OCI-LY1 (cell line): ENCODE data around the gene CCDC68.

Source experiments
- H2AFZ ChIP-seq: fragments of 200-600 bp; sonication (generic), shearing (Covaris generic); 2 replicates; pipeline ENCODE4 v1.6.0; 2014; ENCODE audit warnings: antibody characterized with exemption, mild to moderate bottlenecking, low read length
- H3F3A ChIP-seq: fragments of 200-600 bp; sonication (generic), shearing (Covaris generic); 2 replicates; pipeline ENCODE4 v1.6.0; 2014; ENCODE audit warnings: mild to moderate bottlenecking, antibody characterized with exemption, low read length, moderate library complexity; ENCODE audit not compliant: insufficient read depth
- H3K27ac ChIP-seq: fragments of 200-600 bp; sonication (generic); 2 replicates; pipeline ENCODE4 v1.5.1; 2014; ENCODE audit warnings: low read length, mixed run types, mild to moderate bottlenecking, low read depth; ENCODE audit not compliant: poor library complexity, severe bottlenecking
- H3K27me3 ChIP-seq: fragments of 200-600 bp; sonication (generic); 2 replicates; pipeline ENCODE4 v1.6.0; 2014; ENCODE audit warnings: antibody characterized with exemption, mild to moderate bottlenecking, low read length, moderate library complexity; ENCODE audit not compliant: insufficient read depth
- H3K36me3 ChIP-seq: fragments of 200-600 bp; sonication (generic); 2 replicates; pipeline ENCODE4 v1.6.1; 2014; ENCODE audit warnings: mild to moderate bottlenecking, antibody characterized with exemption, low read length, moderate library complexity, mixed read lengths; ENCODE audit not compliant: insufficient read depth
- H3K4me1 ChIP-seq: fragments of 200-600 bp; sonication (generic); 2 replicates; pipeline ENCODE4 v1.5.1; 2014; ENCODE audit warnings: mild to moderate bottlenecking, low read length, moderate library complexity; ENCODE audit not compliant: insufficient read depth, severe bottlenecking
- H3K4me2 ChIP-seq: fragments of 200-600 bp; sonication (generic), shearing (Covaris generic); 2 replicates; pipeline ENCODE4 v1.6.1; 2014; ENCODE audit warnings: low read length
- H3K4me3 ChIP-seq: fragments of 200-600 bp; sonication (generic); 2 replicates; pipeline ENCODE4 v1.5.1; 2014; ENCODE audit warnings: low read length, low read depth, mild to moderate bottlenecking, mixed read lengths; ENCODE audit not compliant: poor library complexity, severe bottlenecking
- H3K79me2 ChIP-seq: fragments of 200-600 bp; shearing (Covaris generic); 2 replicates; pipeline ENCODE4 v1.6.1; 2016; ENCODE audit warnings: mixed run types, low read length, mixed read lengths; ENCODE audit not compliant: insufficient read depth
- H3K9ac ChIP-seq: fragments of 200-600 bp; sonication (generic), shearing (Covaris generic); 2 replicates; pipeline ENCODE4 v1.6.1; 2014; ENCODE audit warnings: mild to moderate bottlenecking, low read length, mixed read lengths
- H3K9me2 ChIP-seq: fragments of 200-600 bp; sonication (generic), shearing (Covaris generic); 2 replicates; pipeline ENCODE4 v1.6.1; 2014; ENCODE audit warnings: low read depth, mild to moderate bottlenecking, low read length, mixed read lengths
- H3K9me3 ChIP-seq: fragments of 200-600 bp; shearing (Covaris generic); 2 replicates; pipeline ENCODE4 v1.6.1; 2014; ENCODE audit warnings: low read length, mixed read lengths
- H4K20me1 ChIP-seq: fragments of 200-600 bp; sonication (generic), shearing (Covaris generic); 2 replicates; pipeline ENCODE4 v1.6.0; 2016; ENCODE audit warnings: mild to moderate bottlenecking, low read length; ENCODE audit not compliant: insufficient read depth
- CTCF ChIP-seq: fragments of 200-600 bp; sonication (generic), shearing (Covaris generic); IDR thresholded peaks from 2 replicates; pipeline ENCODE4 v1.5.1; 2017; ENCODE audit warnings: mild to moderate bottlenecking, antibody characterized with exemption, low read length, moderate library complexity, mixed read lengths
- EZH2 ChIP-seq: fragments of 200-600 bp; sonication (generic), shearing (Covaris generic); IDR thresholded peaks from 2 replicates; pipeline ENCODE4 v1.8.0; 2017; ENCODE audit warnings: borderline replicate concordance, mixed run types, mild to moderate bottlenecking, antibody characterized with exemption, low read length, moderate library complexity, mixed read lengths

Gene CCDC68

DNA sequence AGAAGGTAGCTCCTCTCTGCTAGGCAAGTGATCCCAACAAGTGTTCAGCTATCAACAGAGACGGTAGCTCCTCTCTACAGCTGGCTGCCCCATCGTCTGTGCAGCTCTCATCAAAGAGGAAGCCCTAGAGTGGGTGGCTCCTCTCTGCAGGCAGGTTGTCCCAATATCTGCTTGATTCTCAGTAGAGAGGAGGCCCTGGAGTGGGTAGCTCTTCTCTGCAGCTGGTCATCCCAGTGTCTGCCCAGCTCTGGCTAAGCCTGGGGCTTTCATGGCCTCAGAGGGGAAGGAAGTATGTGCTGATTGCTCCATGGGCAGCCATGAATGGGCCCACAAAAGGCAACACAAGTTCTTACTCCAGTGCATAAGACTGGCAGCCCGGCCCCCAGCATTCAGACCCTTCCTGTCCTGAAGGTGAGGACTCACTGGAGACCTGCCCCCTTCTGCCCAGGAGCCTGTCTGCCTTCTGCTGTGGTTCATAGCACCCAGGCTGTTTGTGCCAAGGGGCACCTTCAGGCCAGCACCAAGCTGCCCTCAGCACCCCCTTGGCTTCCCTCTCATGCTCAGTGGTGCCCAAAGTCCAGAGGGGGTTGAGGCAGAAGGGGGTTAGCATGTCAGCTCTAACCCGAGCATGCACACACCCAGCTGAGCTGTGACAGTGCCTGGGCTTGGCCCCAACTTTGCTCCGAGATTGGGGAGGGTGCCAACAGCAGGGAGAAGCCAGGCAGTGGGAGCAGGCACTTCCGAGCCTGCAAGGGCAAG, 48.9 kb downstream of the CCDC68 start:
- Histone ChIP-seq H3K27me3 (no peaks in the 10 kb centered on the region), H3K79me2 (no peaks in the 10 kb centered on the region), H2AFZ (no peak overlapping the region), H3K9me2 (no peaks in the 10 kb centered on the region), H3F3A (no peaks in the 10 kb centered on the region), H3K27ac (no peak overlapping the region), H3K9ac (no peak overlapping the region), H3K4me1 (no peaks in the 10 kb centered on the region), H3K36me3 (no peaks in the 10 kb centered on the region), H3K4me2 (no peak overlapping the region), H3K4me3 (no peak overlapping the region), H3K9me3 (no peaks in the 10 kb centered on the region), H4K20me1 (no peaks in the 10 kb centered on the region)
- no peak for TF ChIP-seq CTCF
- no peak for TF ChIP-seq EZH2

DNA sequence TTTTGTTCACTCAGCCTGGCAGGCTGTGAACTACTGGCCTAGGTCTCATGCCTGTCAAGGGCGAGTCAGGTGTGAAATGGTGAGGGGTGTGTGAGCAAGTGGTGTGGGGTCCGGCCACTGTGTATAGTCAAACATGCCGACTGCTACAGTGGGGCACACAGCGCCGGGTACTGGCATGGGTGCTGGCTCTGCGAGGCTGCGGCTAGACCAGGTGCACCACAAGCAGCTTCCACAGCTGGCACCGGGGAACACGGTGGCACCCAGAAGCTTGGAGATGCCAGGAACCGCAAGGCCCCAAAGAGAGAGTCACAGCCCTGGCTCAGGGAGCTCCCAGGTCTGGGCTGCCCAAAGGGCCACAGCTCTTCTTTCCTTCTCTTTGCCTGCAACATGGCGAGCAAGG, 49.7 kb downstream of the CCDC68 start:
- Histone ChIP-seq H3K79me2 (no peaks in the 10 kb centered on the region), H4K20me1 (no peaks in the 10 kb centered on the region), H3K9me2 (no peaks in the 10 kb centered on the region), H3K4me1 (no peaks in the 10 kb centered on the region), H3K27ac (no peak overlapping the region), H3F3A (no peaks in the 10 kb centered on the region), H3K27me3 (no peaks in the 10 kb centered on the region), H3K4me3 (no peak overlapping the region), H3K36me3 (no peaks in the 10 kb centered on the region), H2AFZ (no peak overlapping the region), H3K9ac (no peak overlapping the region), H3K4me2 (no peak overlapping the region), H3K9me3 (no peaks in the 10 kb centered on the region)
- no peak for TF ChIP-seq EZH2
- TF ChIP-seq CTCF, result no peak

DNA sequence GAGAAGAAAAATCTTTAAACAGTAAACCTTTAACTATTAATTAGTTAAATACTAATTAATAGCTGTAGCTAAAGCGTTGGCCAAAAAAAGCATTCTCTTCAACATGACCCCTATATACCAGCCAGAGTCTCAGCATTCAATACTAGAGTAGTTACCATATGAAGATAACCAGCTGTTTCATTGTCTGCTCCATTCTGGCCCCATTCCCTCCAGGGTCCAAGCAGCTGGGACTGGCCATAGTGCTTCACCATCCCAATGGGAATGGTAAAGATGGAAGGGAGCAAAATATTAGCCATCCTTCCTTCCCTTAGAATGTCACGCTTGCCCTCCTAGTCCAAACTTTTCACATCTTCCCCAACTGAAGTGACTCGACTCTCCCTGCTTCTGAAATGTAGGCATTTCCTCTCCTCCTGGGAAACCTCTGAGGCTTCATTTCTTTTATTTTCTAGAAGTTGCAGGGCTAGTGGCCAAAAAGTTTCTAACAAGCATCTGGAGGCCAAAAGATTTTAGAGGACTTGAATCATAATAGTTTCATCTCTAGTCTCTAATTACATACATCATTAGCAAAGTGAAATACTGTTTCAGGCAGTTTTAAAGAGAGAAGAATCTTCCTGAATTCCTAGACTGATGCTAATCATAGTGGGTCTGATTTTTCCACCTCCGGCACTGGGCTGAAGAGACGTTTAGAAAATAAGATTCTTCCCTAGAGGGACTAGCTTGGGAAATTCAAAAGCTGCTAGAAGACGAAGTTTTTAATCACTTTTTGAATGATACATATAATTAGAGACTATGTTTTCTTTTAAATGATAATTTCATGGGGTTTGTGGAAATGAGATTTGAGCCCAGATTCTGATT, 52.7 kb downstream of the CCDC68 start:
- H3K79me2 ChIP-seq, result no peaks in the 10 kb centered on the region
- no peak overlapping the region for H2AFZ ChIP-seq
- H3K4me2 ChIP-seq, result no peak overlapping the region
- no peak overlapping the region for H3K4me3 ChIP-seq
- no peaks in the 10 kb centered on the region for H3F3A ChIP-seq
- no peak overlapping the region for H3K27ac ChIP-seq
- TF ChIP-seq CTCF (no peak), EZH2 (no peak)
- no peaks in the 10 kb centered on the region for H3K36me3 ChIP-seq
- H4K20me1 ChIP-seq, result no peaks in the 10 kb centered on the region
- no peaks in the 10 kb centered on the region for H3K9me3 ChIP-seq
- H3K27me3 ChIP-seq, result no peaks in the 10 kb centered on the region
- no peaks in the 10 kb centered on the region for H3K9me2 ChIP-seq
- no peaks in the 10 kb centered on the region for H3K4me1 ChIP-seq
- no peak overlapping the region for H3K9ac ChIP-seq
